Raji (cell line): Measurements from ENCODE around the gene NAA10.
A peak's percentile ranks its signal among the peaks of the same experiment; 100 is the strongest.

ENCODE experiments used
- POLR2A ChIP-seq: IDR thresholded peaks from 2 replicates; pipeline ENCODE4 v1.6.1; 2011; ENCODE audit warnings: low read depth, low read length, control low read depth; ENCODE audit not compliant: insufficient read depth

Gene NAA10

GRCh38 chrX:153917869-153918268, 17.0 kb downstream of the NAA10 start:
- TF ChIP-seq POLR2A: no peak

- TF ChIP-seq POLR2A: no peak
These were observed 21.1 kb downstream of the NAA10 start for GRCh38 chrX:153913701-153914100.

- TF ChIP-seq POLR2A: no peak
These were observed 21.6 kb downstream of the NAA10 start for GRCh38 chrX:153913211-153913610.

GRCh38 chrX:153911798-153912197, 23.0 kb downstream of the NAA10 start:
- TF ChIP-seq POLR2A: no peak

GRCh38 chrX:153910446-153910845, 24.4 kb downstream of the NAA10 start:
- TF ChIP-seq POLR2A: no peak

GRCh38 chrX:153909980-153910360, 24.9 kb downstream of the NAA10 start:
- no peak for TF ChIP-seq POLR2A

- no peak for TF ChIP-seq POLR2A
These were observed 25.5 kb downstream of the NAA10 start for GRCh38 chrX:153909024-153909979.

GRCh38 chrX:153908219-153908860, 26.5 kb downstream of the NAA10 start:
- no peak for TF ChIP-seq POLR2A

- TF ChIP-seq POLR2A: no peak
These were observed 27.4 kb downstream of the NAA10 start for GRCh38 chrX:153907456-153907855.

GRCh38 chrX:153906126-153906917, 28.5 kb downstream of the NAA10 start:
- TF ChIP-seq POLR2A: no peak

- no peak for TF ChIP-seq POLR2A
These were observed 29.2 kb downstream of the NAA10 start for GRCh38 chrX:153905481-153906095.

GRCh38 chrX:153903991-153904957, 30.6 kb downstream of the NAA10 start, which contains the start of gene AVPR2:
TSS of gene AVPR2 (plus strand) at chrX:153904673. CDS start at chrX:153905146, 473 bp downstream.
- 0 out of 2 replicates have a peak, but pooled peaks have one; percentile 29 for TF ChIP-seq POLR2A

- TF ChIP-seq POLR2A: no peak; the same call in 1 of the 2 replicates
These were observed 31.4 kb downstream of the NAA10 start for GRCh38 chrX:153903238-153903980.
